Osteocyte (in vitro differentiated cells): ENCODE data around the gene NR2F6. TPM values are rescaled to one million over a fixed set of nuclear protein-coding genes. Genes with fewer than 3 reads are reported as not detected.
A peak's percentile ranks its signal among the peaks of the same experiment; 100 is the strongest.

Experiments used
- DNase-seq: peaks from one replicate; pipeline ENCODE4 v3.0.0; 2021; ENCODE audit warnings: mixed read lengths; ENCODE audit not compliant: unreplicated experiment; ENCODE audit errors: extremely low spot score
- H3K27ac Mint-ChIP-seq: one replicate; pipeline ENCODE4 v1.8.0; 2021; ENCODE audit warnings: mild to moderate bottlenecking, mixed read lengths; ENCODE audit not compliant: unreplicated experiment
- H3K27me3 Mint-ChIP-seq: one replicate; pipeline ENCODE4 v1.8.0; 2021; ENCODE audit warnings: mixed read lengths; ENCODE audit not compliant: unreplicated experiment
- H3K36me3 Mint-ChIP-seq: one replicate; pipeline ENCODE4 v1.8.0; 2021; ENCODE audit warnings: mixed read lengths; ENCODE audit not compliant: unreplicated experiment
- H3K4me1 Mint-ChIP-seq: one replicate; pipeline ENCODE4 v1.8.0; 2021; ENCODE audit warnings: mixed read lengths; ENCODE audit not compliant: unreplicated experiment
- H3K4me3 Mint-ChIP-seq: one replicate; pipeline ENCODE4 v1.8.0; 2021; ENCODE audit warnings: mild to moderate bottlenecking, moderate library complexity, mixed read lengths; ENCODE audit not compliant: unreplicated experiment
- H3K9me3 Mint-ChIP-seq: one replicate; pipeline ENCODE4 v1.8.0; 2021; ENCODE audit warnings: mixed read lengths; ENCODE audit not compliant: unreplicated experiment
- CTCF ChIP-seq: fragments of 200-600 bp; sonication (generic); IDR thresholded peaks from 2 replicates; pipeline ENCODE4 v1.5.0; 2021; ENCODE audit warnings: antibody characterized with exemption, mild to moderate bottlenecking, moderate library complexity
- total RNA-seq: library from RNA; stranded (reverse); gene quantifications from 2 replicates; pipeline ENCODE4 v1.2.1, GENCODE V29; 2021

Gene NR2F6
- total RNA-seq, 1 donor from 2014 or later, result 44.2 TPM

GRCh38 chr19:17232258-17232657, 13.5 kb downstream of the NR2F6 start:
- no peak for TF ChIP-seq CTCF
- H3K27me3 Mint-ChIP-seq, result no peaks in the 10 kb centered on the region
- no peak overlapping the region for H3K27ac Mint-ChIP-seq
- no peak overlapping the region for H3K4me3 Mint-ChIP-seq
- H3K9me3 Mint-ChIP-seq, result no peaks in the 10 kb centered on the region
- H3K36me3 Mint-ChIP-seq, result peaks cover 10% of the 10 kb centered on the region
- H3K4me1 Mint-ChIP-seq, result peaks cover 14% of the 10 kb centered on the region
- DNase-seq, result no peak

- peaks cover 14% of the 10 kb centered on the region for H3K4me1 Mint-ChIP-seq
- H3K27me3 Mint-ChIP-seq, result no peaks in the 10 kb centered on the region
- DNase-seq, result no peak
- TF ChIP-seq CTCF, result no peak
- peaks cover 10% of the 10 kb centered on the region for H3K36me3 Mint-ChIP-seq
- no peak overlapping the region for H3K27ac Mint-ChIP-seq
- H3K4me3 Mint-ChIP-seq, result no peak overlapping the region
- H3K9me3 Mint-ChIP-seq, result no peaks in the 10 kb centered on the region
Measured at GRCh38 chr19:17229890-17230289, 15.8 kb downstream of the NR2F6 start.

- Mint-ChIP-seq H3K4me3 (no peak overlapping the region), H3K27me3 (no peaks in the 10 kb centered on the region), H3K36me3 (peaks cover 10% of the 10 kb centered on the region), H3K27ac (no peak overlapping the region), H3K9me3 (no peaks in the 10 kb centered on the region), H3K4me1 (peaks cover 9% of the 10 kb centered on the region)
- no peak for TF ChIP-seq CTCF
- DNase-seq, result no peak
Measured at GRCh38 chr19:17227798-17228367, 17.8 kb downstream of the NR2F6 start.

- Mint-ChIP-seq H3K27ac (peak within 1 kb of the TSS; percentile 95), H3K4me3 (peak within 1 kb of the TSS; percentile 91), H3K9me3 (no peaks in the 10 kb centered on the region), H3K36me3 (peaks cover 2% of the 10 kb centered on the region), H3K27me3 (no peaks in the 10 kb centered on the region), H3K4me1 (peaks cover 9% of the 10 kb centered on the region)
- TF ChIP-seq CTCF, result no peak
- peak; percentile 98 for DNase-seq
Measured at GRCh38 chr19:17226002-17226933, 19.5 kb downstream of the NR2F6 start, which contains the start of gene OCEL1. Gene OCEL1 (plus strand): TSS chr19:17226226. CDS start chr19:17226248, 22 bp downstream.

GRCh38 chr19:17225053-17225452, 20.7 kb downstream of the NR2F6 start:
- H3K4me3 Mint-ChIP-seq, result peak overlapping the region; percentile 29
- peaks cover 14% of the 10 kb centered on the region for H3K4me1 Mint-ChIP-seq
- H3K36me3 Mint-ChIP-seq, result peaks cover 2% of the 10 kb centered on the region
- no peak for TF ChIP-seq CTCF
- no peaks in the 10 kb centered on the region for H3K27me3 Mint-ChIP-seq
- DNase-seq, result no peak
- H3K9me3 Mint-ChIP-seq, result no peaks in the 10 kb centered on the region
- H3K27ac Mint-ChIP-seq, result no peak overlapping the region
